GM18951 (cell line): Measurements from ENCODE around the gene MAPRE3.

ENCODE experiments used
- POLR2A ChIP-seq: IDR thresholded peaks from 4 replicates; pipeline ENCODE4 v1.6.1; 2011; ENCODE audit warnings: mild to moderate bottlenecking; ENCODE audit not compliant: insufficient read length, insufficient read depth; ENCODE audit errors: extremely low read depth
- in situ Hi-C: fragments of 300-500 bp; cut with MboI; formaldehyde crosslinking; loops from one replicate; pipeline ENCODE4 v1.12.0; 2022; ENCODE audit warnings: low sequenced_read_pairs, mixed read lengths, inconsistent platforms; ENCODE audit not compliant: unreplicated experiment

MAPRE3 gene

GRCh38 chr2:26979741-26980140 is 9.3 kb downstream of the MAPRE3 start:
- TF ChIP-seq POLR2A: no peak
- in situ Hi-C loops: no loop called here

GRCh38 chr2:26980971-26981370 is 10.5 kb downstream of the MAPRE3 start:
- no peak for TF ChIP-seq POLR2A
- in situ Hi-C loops: no loop called here

DNA sequence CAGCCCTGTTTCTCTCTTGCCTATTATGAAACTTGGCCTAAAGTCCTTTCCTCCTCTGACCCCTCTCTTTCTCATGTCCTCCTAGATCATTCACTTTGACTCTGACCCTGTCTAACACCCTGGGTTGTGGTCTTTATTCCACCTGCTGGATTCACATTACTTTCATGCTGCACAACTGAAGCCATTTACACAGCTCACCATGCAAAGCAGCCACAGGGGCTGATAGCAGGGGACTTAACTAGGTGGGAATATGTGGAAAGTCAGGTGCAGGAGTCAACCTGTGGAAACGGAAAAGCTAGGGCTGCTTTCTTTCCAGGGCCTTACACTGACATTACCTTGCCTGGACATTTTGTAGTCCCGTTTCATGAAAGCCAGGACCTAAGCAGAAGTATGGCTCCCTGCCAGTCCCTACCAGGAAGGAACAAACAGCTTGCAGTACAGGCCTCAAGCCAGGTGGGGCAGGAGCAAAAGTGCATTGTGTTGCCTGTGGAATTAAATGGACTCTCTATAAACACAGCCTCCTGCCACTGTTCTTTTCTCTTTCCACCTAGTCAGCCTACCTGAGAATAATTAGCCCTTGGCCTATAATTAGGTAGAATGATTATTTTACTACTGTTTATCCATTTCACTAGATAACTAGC is 11.8 kb downstream of the MAPRE3 start:
- in situ Hi-C loops: no loop called here
- no peak for TF ChIP-seq POLR2A

- no peak for TF ChIP-seq POLR2A
- in situ Hi-C loops: no loop called here
These were observed 13.3 kb downstream of the MAPRE3 start for GRCh38 chr2:26983746-26984145.

DNA sequence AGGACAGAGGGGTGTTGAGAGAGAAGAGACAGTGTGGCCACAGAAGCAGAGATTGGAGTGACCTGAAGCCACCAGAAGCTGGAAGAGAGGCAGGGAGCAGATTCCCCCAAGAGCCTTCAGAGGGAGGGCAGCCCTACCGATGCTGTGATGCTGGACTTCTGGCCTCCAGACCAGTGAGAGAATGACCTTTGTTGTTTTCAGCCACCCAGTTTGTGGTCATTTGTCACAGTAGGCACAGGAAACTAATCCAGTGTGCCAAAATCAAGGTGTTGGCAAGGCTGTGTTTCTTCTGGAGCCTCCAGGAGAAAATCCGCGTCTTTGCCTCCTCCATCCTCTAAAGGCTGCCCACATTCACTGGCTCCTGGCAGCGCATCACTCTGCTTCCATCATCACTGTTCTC is 15.4 kb downstream of the MAPRE3 start:
- in situ Hi-C loops: no loop called here
- no peak for TF ChIP-seq POLR2A

DNA sequence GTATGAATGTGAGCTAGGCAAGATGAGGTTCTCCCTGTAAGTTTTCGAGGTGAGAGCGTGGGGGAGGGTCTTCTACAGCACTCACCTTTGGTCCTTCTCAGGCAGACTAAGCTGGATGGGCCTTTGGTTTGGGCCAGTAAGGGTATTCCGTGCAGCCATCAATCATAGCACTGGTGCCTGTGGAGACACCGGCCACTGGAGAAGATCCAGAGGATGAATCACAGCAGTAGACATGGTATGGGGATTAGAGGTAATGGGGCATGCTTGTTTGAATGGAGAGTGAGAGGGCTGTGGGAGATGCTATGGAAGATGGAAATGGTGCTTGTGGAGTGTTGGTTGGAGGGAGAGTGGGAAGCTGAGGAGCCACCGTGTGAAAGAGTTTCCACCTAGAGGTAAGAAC is 16.1 kb downstream of the MAPRE3 start:
- in situ Hi-C loops: no loop called here
- TF ChIP-seq POLR2A: no peak

- TF ChIP-seq POLR2A: no peak
- in situ Hi-C loops: no loop called here
These were observed 17.8 kb downstream of the MAPRE3 start for GRCh38 chr2:26988058-26988860.

DNA sequence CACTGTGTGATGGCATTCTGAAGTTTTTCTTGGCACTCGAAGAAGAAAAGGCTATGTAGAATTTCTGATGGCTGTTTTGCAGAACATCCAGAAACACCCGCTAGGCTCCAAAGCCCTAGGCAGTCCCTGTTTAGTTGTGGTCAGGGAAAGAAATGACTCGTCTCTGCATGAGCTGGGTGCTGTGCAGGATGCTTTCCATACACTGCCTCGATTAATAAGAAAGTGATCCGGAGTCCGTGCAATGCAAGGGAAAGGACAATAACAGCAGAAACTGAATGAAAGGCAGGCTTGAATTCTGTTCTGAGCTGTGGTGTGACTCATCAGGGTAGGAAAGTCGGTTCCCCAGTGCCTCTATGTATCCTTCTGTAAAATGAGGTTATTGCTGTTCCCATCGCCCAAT is 18.7 kb downstream of the MAPRE3 start:
- in situ Hi-C loops: no loop called here
- TF ChIP-seq POLR2A: no peak

- no peak for TF ChIP-seq POLR2A
- in situ Hi-C loops: no loop called here
These were observed 21.3 kb downstream of the MAPRE3 start for GRCh38 chr2:26991717-26992116.

- no peak for TF ChIP-seq POLR2A
- in situ Hi-C loops: no loop called here
These were observed 23.3 kb downstream of the MAPRE3 start for GRCh38 chr2:26993768-26994167.

GRCh38 chr2:26994983-26995382 is 24.5 kb downstream of the MAPRE3 start:
- TF ChIP-seq POLR2A: no peak
- in situ Hi-C loops: no loop called here

GRCh38 chr2:26997394-26997793 is 27.0 kb downstream of the MAPRE3 start:
- no peak for TF ChIP-seq POLR2A
- in situ Hi-C loops: no loop called here

GRCh38 chr2:26998323-26998722 is 27.9 kb downstream of the MAPRE3 start:
- TF ChIP-seq POLR2A: no peak
- in situ Hi-C loops: no loop called here

DNA sequence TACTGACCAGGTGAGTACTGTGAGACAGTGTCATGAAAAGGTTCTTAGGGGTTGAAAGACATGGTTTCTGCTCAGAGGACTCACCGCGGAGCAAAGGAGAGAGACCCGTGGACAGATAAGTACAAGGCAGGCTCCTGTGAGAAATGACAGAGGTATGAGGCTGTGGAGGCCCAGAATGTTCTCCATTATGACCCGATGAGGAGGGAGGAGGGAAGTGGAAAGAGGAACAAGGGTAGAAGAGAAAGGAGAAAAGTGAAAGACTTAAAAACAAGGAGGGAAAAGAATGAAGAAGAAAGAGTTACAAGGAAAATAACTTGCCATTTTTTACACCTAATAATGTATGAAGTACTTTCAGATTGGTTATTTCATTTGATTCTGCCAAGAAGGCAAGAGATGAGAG is 29.8 kb downstream of the MAPRE3 start:
- in situ Hi-C loops: no loop called here
- no peak for TF ChIP-seq POLR2A
